Measurements from ENCODE around the gene IFIT2. TPM values are rescaled to one million over a fixed set of nuclear protein-coding genes. Genes with fewer than 3 reads are reported as not detected.

Gene IFIT2
- total RNA-seq, 1 experiment from 2014 or later = 1.7 TPM

DNA sequence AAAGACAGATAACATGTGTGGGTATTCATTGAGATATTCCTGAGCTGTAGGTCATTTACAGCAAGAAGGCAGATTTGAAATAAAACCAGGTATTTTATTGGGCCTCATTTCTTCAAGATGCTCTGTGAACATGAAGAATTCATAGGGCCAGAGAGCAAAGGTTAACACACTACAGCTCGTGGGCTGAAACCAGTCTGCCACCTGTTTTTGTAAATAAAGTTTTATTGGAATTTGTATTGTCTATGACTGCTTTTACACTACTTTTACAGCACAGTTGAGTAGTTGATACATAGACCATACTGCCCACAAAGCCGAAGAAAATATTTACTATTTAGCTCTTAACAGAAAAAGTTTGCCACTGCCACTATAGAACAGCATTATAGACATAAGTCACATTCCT, 28.2 kb upstream of the IFIT2 start:
- intact Hi-C loops (cut with micrococcal nuclease; ENCODE audit: unreplicated experiment) = no loop called here
- POLR2A ChIA-PET (ENCODE audit: low non-redundant PET) = interaction anchor here (1.3 kb wide), 1 partner anchor 11 kb away, joined by 3 read pairs; no protein-coding TSS in a partner anchor
- no TSS peak for BruUV-seq (replicated peaks)
- Histone ChIP-seq H3K36me3 (ENCODE audit: insufficient read depth, low read length, poor library complexity, severe bottlenecking) (no peaks in the 10 kb centered on the region), H3K4me3 (ENCODE audit: low read depth, low read length, poor library complexity, severe bottlenecking) (no peak overlapping the region), H3K27me3 (replicated peaks; ENCODE audit: insufficient read depth, low read depth, low read length, poor library complexity) (no peaks in the 10 kb centered on the region), H3K27ac (ENCODE audit: low read depth, low read length, poor library complexity, severe bottlenecking) (no peak overlapping the region), H3K4me1 (ENCODE audit: insufficient read depth, low read length, poor library complexity, severe bottlenecking) (peaks cover 11% of the 10 kb centered on the region), H3K9me3 (ENCODE audit: low read depth, low read length, poor library complexity, severe bottlenecking) (no peaks in the 10 kb centered on the region)
- no peak for TF ChIP-seq CTCF (conservative IDR thresholded peaks at IDR 0.05; ENCODE audit: low read depth, low read length)
- no peak for TF ChIP-seq EZH2 (IDR thresholded peaks at IDR 0.05; ENCODE audit: borderline replicate concordance, low read depth, low read length, poor library complexity, severe bottlenecking)
- DNase-seq (ENCODE audit: low spot score) = no peak
- CTCF ChIA-PET = no interaction called here

GRCh38 chr10:89274928-89275327, 26.9 kb upstream of the IFIT2 start:
- intact Hi-C loops (cut with micrococcal nuclease; ENCODE audit: unreplicated experiment) = no loop called here
- BruUV-seq (replicated peaks) = no TSS peak
- Histone ChIP-seq H3K4me1 (ENCODE audit: insufficient read depth, low read length, poor library complexity, severe bottlenecking) (peaks cover 22% of the 10 kb centered on the region), H3K36me3 (ENCODE audit: insufficient read depth, low read length, poor library complexity, severe bottlenecking) (no peaks in the 10 kb centered on the region), H3K9me3 (ENCODE audit: low read depth, low read length, poor library complexity, severe bottlenecking) (no peaks in the 10 kb centered on the region), H3K27ac (ENCODE audit: low read depth, low read length, poor library complexity, severe bottlenecking) (no peak overlapping the region), H3K27me3 (replicated peaks; ENCODE audit: insufficient read depth, low read depth, low read length, poor library complexity) (no peaks in the 10 kb centered on the region), H3K4me3 (ENCODE audit: low read depth, low read length, poor library complexity, severe bottlenecking) (no peak overlapping the region)
- ChIA-PET POLR2A (ENCODE audit: low non-redundant PET) (no interaction called here), CTCF (no interaction called here)
- no peak for DNase-seq (ENCODE audit: low spot score)
- TF ChIP-seq CTCF (conservative IDR thresholded peaks at IDR 0.05; ENCODE audit: low read depth, low read length) (no peak), EZH2 (IDR thresholded peaks at IDR 0.05; ENCODE audit: borderline replicate concordance, low read depth, low read length, poor library complexity, severe bottlenecking) (no peak)

DNA sequence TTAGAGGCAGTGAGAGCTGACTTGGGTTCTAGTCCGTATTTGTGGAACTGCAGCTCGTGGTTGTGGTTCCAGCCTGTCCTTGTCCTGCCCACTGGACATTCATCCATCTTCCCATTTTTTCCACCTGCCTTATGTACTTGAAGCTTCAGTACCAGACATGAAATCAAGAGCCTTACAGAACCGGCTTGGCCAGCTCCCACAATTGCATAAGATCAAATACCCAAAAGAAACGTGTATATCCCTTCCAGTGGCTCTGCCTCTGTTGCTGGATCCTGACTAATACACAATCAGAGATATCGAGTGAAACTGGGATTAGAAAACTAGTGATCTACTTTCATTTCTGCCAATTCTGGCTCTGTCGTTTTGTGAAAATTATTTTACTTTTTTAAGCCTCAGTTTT, 26.5 kb upstream of the IFIT2 start:
- CTCF ChIA-PET = no interaction called here

More for the DNA sequence above, 26.5 kb upstream of the IFIT2 start:
- intact Hi-C loops (cut with micrococcal nuclease; ENCODE audit: unreplicated experiment) = no loop called here
- BruUV-seq (replicated peaks) = no TSS peak
- H3K27me3 ChIP-seq (replicated peaks; ENCODE audit: insufficient read depth, low read depth, low read length, poor library complexity) = no peaks in the 10 kb centered on the region
- H3K27ac ChIP-seq (ENCODE audit: low read depth, low read length, poor library complexity, severe bottlenecking) = no peak overlapping the region
- H3K4me3 ChIP-seq (ENCODE audit: low read depth, low read length, poor library complexity, severe bottlenecking) = no peak overlapping the region
- no peaks in the 10 kb centered on the region for H3K9me3 ChIP-seq (ENCODE audit: low read depth, low read length, poor library complexity, severe bottlenecking)
- peaks cover 22% of the 10 kb centered on the region for H3K4me1 ChIP-seq (ENCODE audit: insufficient read depth, low read length, poor library complexity, severe bottlenecking)
- TF ChIP-seq CTCF (conservative IDR thresholded peaks at IDR 0.05; ENCODE audit: low read depth, low read length) (no peak), EZH2 (IDR thresholded peaks at IDR 0.05; ENCODE audit: borderline replicate concordance, low read depth, low read length, poor library complexity, severe bottlenecking) (no peak)
- POLR2A ChIA-PET (ENCODE audit: low non-redundant PET) = no interaction called here
- DNase-seq (ENCODE audit: low spot score) = no peak
- no peaks in the 10 kb centered on the region for H3K36me3 ChIP-seq (ENCODE audit: insufficient read depth, low read length, poor library complexity, severe bottlenecking)

Data from A673 (cell line).